Subcutaneous adipose tissue (tissue), 4 donors: Measurements from ENCODE around the gene ASB2. TPM values are rescaled to one million over a fixed set of nuclear protein-coding genes. Genes with fewer than 3 reads are reported as not detected.

Experiments used
- CTCF ChIP-seq: fragments of 450-650 bp; IDR thresholded peaks from one replicate; pipeline ENCODE4 v1.5.1; 2016; ENCODE audit warnings: low read depth, mild to moderate bottlenecking, control low read depth, antibody characterized with exemption, moderate library complexity
- total RNA-seq, 4 donors: library from RNA; depleted of rRNA; stranded (reverse); fragments of >200 nt; gene quantifications; one replicate each; pipeline ENCODE4 v1.1.0, GENCODE V29; 2016

ASB2 gene
- total RNA-seq, 4 donors from 2014 or later = 0.34 TPM; not detected in 3

- TF ChIP-seq CTCF = no peak
These were observed 2.4 kb upstream of the ASB2 start for GRCh38 chr14:93978735-93979134.

GRCh38 chr14:93977790-93978581 lies 1.6 kb upstream of the ASB2 start:
- no peak for TF ChIP-seq CTCF

DNA sequence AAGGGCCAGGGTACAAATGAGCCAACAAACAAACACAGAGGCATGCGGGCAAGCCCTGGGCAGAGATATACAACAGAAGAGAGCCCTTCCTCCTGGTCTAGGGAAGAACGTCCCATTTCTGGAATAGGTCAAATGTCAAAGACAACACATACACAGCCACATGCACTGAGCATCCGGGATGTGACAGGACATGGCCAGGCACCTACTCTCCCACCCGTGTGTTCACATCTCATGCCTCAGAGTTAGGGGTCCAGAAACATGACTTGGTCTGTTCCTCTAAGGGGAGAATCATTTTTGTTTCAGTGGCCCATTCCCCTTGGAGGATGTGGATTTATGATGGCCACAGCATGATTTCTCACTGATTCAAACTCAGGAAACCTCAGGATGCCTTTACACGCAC lies 801 bp upstream of the ASB2 start:
- TF ChIP-seq CTCF = no peak

DNA sequence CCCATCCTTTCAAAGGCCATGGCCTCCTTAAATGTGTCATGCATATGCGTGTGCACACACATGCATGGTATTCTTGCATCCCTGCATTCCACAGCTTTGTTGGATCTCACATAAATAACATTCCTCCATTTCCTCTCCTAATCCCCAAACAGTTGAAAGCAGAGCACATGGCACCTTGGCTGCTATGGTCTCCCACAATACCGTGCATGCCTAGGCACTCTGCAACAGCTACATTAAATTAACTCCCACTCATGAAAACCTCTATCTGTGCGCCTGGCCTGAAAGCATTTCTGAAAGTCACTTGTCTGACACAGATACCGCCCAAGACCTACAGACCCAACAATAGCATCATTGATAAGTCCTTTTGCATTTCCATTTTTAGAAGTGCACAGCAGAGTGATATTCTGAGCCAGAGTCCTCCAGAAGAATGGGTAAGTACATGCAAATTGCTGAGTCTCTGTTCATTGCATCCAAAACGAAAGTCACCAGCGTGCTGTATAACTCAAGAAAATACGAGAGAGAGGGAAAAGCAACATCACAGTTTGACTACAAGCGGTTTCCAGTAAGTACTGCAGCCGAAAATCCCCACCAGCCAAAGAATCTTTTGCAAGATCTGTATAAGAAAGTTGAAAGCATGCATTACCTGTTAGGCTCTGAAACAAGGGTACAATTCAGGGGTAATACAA lies 436 bp downstream of the ASB2 start:
- no peak for TF ChIP-seq CTCF

GRCh38 chr14:93974833-93975232 lies 1.5 kb downstream of the ASB2 start:
- no peak for TF ChIP-seq CTCF

DNA sequence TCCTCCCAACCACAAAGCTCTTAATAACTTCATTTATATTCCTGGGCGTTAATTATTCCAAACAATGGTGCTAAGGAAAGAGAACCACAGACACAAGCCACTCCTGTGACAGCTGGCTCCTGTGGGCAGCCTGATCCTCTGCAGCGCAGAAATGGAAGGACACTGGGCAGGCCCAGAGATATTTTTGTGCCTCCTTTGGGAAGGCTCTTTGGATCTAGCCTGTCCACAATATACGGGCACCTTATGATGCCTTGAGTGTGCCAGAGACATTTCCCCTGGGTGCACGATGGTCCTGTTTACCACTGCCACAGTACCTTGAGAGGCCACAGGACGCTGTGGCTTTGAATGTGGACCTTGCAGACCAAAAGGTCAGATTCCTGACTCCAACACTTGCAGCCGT lies 2.1 kb downstream of the ASB2 start:
- TF ChIP-seq CTCF = no peak

DNA sequence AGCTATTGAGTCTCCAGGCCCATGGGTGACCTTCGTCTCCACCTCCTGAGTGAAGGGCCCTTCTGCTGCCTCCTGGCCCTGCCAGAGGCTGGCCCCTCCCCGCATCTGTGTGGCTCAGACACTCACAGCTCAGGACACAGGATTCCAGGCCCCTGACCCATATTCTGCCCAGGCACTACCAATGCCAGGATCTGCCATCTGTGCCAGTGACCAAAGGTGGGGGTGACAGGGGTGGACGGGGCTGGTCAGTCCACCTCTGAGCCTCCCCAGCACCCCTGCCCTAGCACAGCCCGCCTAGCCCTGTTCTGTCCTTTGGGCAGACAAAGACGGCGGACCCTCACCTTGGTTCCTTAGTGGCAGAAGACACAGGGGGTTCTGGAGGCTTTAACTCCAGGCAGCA lies 2.8 kb downstream of the ASB2 start:
- TF ChIP-seq CTCF = no peak
